ENCODE measurements around the gene ATP2B1.

Gene ATP2B1

DNA sequence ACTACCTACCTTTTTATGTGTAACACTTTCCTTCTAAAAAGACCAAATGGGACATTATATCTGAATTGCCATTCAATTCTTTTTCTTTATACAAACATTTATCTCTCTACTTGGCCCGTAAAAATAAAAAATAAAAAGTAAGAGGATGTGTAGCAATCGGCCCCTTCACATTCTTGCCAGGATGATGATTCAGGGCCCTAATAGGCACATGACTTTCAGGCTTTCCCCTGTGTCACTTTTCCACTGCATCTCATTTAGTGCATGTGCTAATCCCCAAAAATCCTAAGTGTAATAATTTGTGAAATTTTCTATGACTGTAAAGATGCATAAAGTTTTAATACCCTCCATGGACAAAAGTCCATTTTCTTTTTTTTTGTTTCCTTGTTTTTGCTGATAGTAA, 23.0 kb upstream of the ATP2B1 start:
- TF ChIP-seq, protein P1, sequence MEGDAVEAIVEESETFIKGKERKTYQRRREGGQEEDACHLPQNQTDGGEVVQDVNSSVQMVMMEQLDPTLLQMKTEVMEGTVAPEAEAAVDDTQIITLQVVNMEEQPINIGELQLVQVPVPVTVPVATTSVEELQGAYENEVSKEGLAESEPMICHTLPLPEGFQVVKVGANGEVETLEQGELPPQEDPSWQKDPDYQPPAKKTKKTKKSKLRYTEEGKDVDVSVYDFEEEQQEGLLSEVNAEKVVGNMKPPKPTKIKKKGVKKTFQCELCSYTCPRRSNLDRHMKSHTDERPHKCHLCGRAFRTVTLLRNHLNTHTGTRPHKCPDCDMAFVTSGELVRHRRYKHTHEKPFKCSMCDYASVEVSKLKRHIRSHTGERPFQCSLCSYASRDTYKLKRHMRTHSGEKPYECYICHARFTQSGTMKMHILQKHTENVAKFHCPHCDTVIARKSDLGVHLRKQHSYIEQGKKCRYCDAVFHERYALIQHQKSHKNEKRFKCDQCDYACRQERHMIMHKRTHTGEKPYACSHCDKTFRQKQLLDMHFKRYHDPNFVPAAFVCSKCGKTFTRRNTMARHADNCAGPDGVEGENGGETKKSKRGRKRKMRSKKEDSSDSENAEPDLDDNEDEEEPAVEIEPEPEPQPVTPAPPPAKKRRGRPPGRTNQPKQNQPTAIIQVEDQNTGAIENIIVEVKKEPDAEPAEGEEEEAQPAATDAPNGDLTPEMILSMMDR (IDR thresholded peaks at IDR 0.05): no peak
- no peak overlapping the region for H3K27ac ChIP-seq
- DNase-seq (ENCODE audit: low spot score): no peak
- H3K4me3 ChIP-seq: no peak overlapping the region

DNA sequence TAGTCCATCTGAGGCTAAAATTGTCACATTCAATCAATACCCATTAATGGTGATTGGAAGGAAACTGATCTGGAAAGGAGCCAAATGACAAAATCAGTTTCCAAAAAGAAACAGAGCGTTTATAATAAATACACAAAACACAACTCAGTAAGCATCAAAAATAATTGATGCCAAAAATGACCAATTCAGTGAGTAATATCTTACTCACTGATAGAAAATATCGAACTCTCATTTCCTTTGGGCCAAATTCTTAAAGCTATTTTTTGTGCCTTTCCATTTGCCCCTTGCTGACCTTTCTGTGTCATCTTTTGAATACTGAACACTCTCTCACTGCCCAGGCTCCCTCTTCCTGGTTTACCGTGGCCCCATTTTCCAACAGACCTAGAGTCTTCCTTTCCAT, 22.5 kb upstream of the ATP2B1 start:
- no peak overlapping the region for H3K4me3 ChIP-seq
- TF ChIP-seq, protein P1 (IDR thresholded peaks at IDR 0.05): no peak
- H3K27ac ChIP-seq: no peak overlapping the region

DNA sequence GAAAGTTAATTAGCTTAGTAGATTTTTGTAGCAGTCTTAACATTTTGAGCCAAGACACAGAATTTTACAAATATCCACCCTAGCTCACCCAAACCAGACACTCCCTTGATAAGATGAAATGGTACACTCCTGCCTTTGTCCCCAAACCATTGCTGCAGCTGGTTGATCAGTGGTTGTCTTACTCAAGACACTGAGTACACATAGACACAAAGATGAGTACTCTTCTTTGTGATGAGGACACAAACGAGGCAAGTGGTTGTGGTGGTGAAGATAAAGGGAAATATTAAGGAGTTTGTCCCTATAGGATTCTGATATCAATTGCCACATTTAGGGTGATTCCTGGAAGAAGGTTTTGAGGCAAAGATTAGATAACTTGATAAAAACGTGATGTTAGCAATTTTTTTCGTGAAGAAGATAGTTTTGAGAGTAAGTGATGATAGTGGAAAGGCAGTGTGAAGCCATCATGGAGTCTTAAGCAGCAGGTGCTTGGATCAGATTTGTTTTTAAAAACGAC, 21.4 kb upstream of the ATP2B1 start:
- no peak for DNase-seq (ENCODE audit: low spot score)
- Histone ChIP-seq H3K27ac (no peak overlapping the region), H3K4me3 (no peak overlapping the region)
- TF ChIP-seq, protein P1 (IDR thresholded peaks at IDR 0.05): no peak

More for the DNA sequence above, 22.5 kb upstream of the ATP2B1 start:
- DNase-seq (ENCODE audit: low spot score): no peak

DNA sequence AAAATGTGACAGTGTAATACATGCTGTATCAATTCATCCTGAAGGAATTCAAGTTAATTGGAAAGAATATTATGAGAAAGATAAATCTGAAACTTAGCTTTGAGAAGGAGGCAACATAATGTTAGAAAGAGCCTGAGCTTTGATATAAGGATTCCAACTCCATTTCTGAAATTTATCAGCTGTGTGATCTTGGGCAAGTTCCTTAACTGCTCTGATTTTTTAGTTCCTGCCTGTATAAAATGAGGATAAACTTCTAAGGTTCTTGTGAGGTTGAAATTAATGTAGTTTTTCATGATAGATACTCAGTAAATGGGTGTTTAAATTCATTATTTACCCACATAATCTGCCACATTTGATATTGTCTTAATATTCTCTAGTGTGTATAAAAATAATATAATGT, 14.6 kb upstream of the ATP2B1 start:
- no peak for DNase-seq (ENCODE audit: low spot score)
- TF ChIP-seq, protein P1 (IDR thresholded peaks at IDR 0.05): no peak
- H3K4me3 ChIP-seq: no peak overlapping the region
- H3K27ac ChIP-seq: no peak overlapping the region

DNA sequence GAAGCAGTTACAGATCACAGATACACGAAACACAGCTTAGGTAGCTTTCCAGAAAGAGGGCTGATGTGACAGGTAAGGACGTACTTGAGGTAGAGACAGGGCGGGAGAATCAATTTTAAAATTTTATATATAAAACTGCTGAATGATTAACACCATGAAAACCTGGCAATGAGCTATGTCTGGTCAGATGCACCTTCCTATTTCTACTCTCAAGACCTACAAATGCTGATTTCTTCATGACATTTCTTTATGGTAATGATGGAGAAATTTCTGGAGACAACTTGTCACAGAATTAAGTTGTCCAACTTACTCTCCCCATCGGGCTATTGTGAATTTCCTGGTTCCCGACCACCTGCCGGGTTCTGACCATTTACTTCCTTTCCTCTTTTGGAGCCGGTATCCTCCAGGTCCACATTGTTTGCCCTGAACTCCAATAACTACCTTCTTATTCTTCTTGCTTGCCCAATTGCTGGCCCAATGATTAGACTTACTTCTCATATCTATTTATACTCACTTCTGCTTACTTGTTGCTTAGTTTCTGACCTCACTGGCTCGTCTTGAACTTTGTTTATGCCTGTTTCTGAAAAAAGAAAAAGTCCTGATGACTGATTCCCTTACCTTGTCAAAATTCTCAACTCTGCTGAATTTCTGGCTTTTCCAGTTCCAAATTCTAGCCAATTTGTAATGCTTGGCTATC, 12.8 kb upstream of the ATP2B1 start:
- TF ChIP-seq, protein P1 (IDR thresholded peaks at IDR 0.05): no peak
- no peak for DNase-seq (ENCODE audit: low spot score)
- H3K4me3 ChIP-seq: no peak overlapping the region
- H3K27ac ChIP-seq: no peak overlapping the region

DNA sequence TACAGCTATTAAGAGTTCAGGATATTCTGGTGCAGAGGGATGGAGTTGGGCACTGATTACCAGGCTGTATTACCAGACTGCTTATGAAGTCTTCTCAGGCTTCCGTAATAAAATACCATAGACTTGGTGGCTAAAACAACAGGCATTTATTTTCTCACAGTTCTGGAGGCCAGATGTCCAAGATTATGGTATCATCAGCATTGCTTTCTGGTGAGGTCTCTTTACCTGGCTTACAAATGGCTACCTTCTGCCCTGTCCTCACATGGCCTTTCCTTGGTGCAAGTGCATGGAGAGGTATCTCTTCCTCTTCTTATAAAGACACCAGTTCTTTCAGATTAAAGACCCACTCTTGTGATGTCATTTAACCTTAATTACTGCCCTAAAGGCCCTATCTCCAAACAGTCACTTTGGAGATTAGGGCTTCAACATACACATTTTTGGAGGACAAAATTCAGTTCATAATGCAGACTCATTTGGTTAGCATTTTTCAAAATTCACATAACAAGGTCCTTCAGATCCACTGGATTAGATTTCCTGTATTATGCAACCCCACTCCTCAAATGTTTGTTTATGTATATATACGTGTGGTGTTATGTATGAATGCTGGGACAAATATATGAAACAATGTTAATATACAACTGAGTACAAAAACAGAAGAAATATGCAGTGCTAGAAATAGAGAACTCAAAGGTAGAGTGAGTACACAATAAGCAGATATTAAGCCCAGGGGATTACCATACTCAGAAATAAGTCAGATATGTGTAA, 9.3 kb upstream of the ATP2B1 start:
- Histone ChIP-seq H3K4me3 (no peak overlapping the region), H3K27ac (no peak overlapping the region)
- TF ChIP-seq, protein P1 (IDR thresholded peaks at IDR 0.05): no peak
- no peak for DNase-seq (ENCODE audit: low spot score)

Data from coronary artery (tissue), 2 donors.